Measurements from ENCODE around the gene LUZP1. TPM values are rescaled to one million over a fixed set of nuclear protein-coding genes. Genes with fewer than 3 reads are reported as not detected.

The LUZP1 gene
- total RNA-seq, 1 donor from 2014 or later, result 27.1 TPM

DNA sequence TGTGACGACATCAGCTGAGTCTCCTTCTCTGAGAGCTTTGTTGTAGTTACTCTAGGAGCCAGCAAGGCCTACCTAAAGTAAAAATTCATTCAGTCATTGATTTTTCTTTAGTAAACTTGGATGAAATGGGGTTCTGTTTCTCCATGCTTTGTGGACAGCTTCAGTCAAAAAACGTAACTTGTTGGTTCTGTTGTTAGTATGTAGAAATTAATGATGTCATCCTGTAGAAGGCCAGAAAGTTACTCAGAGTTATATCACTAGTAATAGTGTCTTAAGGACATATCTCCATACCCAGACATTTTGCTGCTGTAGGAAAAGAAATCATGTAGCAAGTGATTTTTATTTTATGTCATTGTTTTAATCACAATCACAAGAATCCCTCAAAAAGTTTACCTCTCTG, 106.4 kb downstream of the LUZP1 start:
- Histone ChIP-seq H3K36me3 (ENCODE audit: control insufficient read depth, insufficient read depth, low read length) (peaks cover 2% of the 10 kb centered on the region), H3K4me3 (ENCODE audit: low read depth, low read length) (no peak overlapping the region), H3K27me3 (ENCODE audit: control insufficient read depth, insufficient read depth, low read length) (no peaks in the 10 kb centered on the region)
- DNase-seq (ENCODE audit: low read depth), result no peak
- TF ChIP-seq, protein P1, sequence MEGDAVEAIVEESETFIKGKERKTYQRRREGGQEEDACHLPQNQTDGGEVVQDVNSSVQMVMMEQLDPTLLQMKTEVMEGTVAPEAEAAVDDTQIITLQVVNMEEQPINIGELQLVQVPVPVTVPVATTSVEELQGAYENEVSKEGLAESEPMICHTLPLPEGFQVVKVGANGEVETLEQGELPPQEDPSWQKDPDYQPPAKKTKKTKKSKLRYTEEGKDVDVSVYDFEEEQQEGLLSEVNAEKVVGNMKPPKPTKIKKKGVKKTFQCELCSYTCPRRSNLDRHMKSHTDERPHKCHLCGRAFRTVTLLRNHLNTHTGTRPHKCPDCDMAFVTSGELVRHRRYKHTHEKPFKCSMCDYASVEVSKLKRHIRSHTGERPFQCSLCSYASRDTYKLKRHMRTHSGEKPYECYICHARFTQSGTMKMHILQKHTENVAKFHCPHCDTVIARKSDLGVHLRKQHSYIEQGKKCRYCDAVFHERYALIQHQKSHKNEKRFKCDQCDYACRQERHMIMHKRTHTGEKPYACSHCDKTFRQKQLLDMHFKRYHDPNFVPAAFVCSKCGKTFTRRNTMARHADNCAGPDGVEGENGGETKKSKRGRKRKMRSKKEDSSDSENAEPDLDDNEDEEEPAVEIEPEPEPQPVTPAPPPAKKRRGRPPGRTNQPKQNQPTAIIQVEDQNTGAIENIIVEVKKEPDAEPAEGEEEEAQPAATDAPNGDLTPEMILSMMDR (IDR thresholded peaks at IDR 0.05; ENCODE audit: insufficient read depth, low read length, poor library complexity, severe bottlenecking), result no peak

DNA sequence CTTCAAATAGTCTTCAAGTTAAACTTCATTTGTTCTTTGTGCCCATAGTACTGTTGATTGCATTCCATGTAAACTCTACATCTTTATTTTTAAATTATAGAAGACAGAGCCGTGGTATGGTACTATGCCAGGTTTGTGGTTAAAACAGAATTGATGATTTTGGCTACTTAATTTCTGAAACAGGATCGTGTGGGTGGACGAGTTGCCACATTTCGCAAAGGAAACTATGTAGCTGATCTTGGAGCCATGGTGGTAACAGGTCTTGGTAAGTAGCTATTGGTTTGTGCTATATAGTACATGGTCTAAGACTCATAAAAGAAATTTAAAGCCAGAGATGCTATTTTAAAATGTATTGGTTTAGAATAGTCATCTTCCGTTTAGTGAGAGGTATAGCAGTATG, 111.4 kb downstream of the LUZP1 start:
- TF ChIP-seq, protein P1 (IDR thresholded peaks at IDR 0.05; ENCODE audit: insufficient read depth, low read length, poor library complexity, severe bottlenecking), result no peak
- no peak for DNase-seq (ENCODE audit: low read depth)
- H3K4me3 ChIP-seq (ENCODE audit: low read depth, low read length), result no peak overlapping the region
- no peaks in the 10 kb centered on the region for H3K27me3 ChIP-seq (ENCODE audit: control insufficient read depth, insufficient read depth, low read length)
- H3K36me3 ChIP-seq (ENCODE audit: control insufficient read depth, insufficient read depth, low read length), result no peaks in the 10 kb centered on the region

DNA sequence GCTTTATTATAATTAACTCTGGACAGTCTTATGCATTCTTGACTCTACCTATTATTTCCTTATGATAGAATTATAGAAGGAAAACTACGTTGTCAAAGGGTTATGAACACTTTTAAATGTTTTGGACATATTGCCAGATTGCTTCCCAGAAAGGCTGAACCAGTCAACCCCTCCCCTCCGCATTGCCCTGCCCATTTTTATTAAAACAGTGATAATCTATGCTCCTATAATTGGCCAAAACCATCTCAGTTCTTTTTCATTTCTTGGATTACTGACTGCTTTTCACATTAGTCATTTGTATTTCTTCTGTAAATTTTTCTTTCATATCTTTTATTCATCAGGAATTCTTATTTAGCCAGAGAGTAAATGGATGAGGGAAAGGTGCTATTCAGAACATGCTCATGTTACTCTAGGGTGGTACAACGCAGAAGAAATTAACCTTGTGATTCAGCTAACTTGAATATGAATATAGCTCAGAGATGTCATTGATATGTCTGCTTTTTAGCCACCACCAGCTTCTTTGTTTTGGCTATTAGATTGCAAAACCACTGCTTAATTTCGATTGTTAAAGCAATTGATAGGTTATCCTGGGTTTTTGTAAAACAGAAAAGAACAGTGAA, 117.3 kb downstream of the LUZP1 start:
- TF ChIP-seq, protein P1 (IDR thresholded peaks at IDR 0.05; ENCODE audit: insufficient read depth, low read length, poor library complexity, severe bottlenecking), result no peak
- no peaks in the 10 kb centered on the region for H3K36me3 ChIP-seq (ENCODE audit: control insufficient read depth, insufficient read depth, low read length)
- H3K4me3 ChIP-seq (ENCODE audit: low read depth, low read length), result no peak overlapping the region
- DNase-seq (ENCODE audit: low read depth), result no peak
- no peaks in the 10 kb centered on the region for H3K27me3 ChIP-seq (ENCODE audit: control insufficient read depth, insufficient read depth, low read length)

DNA sequence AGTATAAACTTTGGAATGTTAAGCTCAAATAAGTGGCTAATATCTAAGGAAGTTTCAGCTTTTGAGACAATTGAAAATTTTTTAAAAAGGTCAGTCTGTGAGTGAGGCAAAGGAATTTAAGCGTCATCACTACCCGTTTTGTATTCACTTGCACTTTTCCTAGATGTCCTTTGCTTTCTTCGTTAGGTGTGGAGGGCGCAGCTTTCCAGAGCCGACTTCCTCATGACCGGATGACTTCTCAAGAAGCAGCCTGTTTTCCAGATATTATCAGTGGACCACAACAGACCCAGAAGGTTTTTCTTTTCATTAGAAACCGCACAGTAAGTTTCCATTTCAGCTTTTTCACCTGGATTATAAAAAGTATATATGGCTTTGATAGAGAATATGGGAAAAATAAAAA, 118.5 kb downstream of the LUZP1 start:
- TF ChIP-seq, protein P1 (IDR thresholded peaks at IDR 0.05; ENCODE audit: insufficient read depth, low read length, poor library complexity, severe bottlenecking), result no peak
- DNase-seq (ENCODE audit: low read depth), result no peak
- H3K36me3 ChIP-seq (ENCODE audit: control insufficient read depth, insufficient read depth, low read length), result no peaks in the 10 kb centered on the region
- H3K4me3 ChIP-seq (ENCODE audit: low read depth, low read length), result no peak overlapping the region
- H3K27me3 ChIP-seq (ENCODE audit: control insufficient read depth, insufficient read depth, low read length), result no peaks in the 10 kb centered on the region

DNA sequence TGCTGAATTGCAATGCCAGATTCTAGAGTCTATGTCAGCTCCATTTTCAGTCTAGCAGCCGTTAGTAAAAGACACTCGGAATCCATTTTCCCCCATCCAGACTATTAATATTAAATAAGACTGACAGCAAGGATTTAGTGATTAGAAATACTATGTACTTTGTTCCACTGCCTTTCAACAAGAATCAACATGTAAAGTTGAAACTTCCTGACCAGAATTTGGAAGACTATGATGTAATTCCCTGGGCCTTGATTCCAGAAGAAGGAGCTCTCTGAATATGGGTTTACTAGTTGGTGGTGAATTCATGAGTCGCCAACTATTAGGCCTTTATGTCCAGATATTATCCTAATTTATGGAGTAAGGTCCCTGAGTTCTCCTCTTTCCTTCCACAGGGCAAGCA, 124.6 kb downstream of the LUZP1 start:
- DNase-seq (ENCODE audit: low read depth), result no peak
- H3K36me3 ChIP-seq (ENCODE audit: control insufficient read depth, insufficient read depth, low read length), result peaks cover 1% of the 10 kb centered on the region
- no peaks in the 10 kb centered on the region for H3K27me3 ChIP-seq (ENCODE audit: control insufficient read depth, insufficient read depth, low read length)
- TF ChIP-seq, protein P1 (IDR thresholded peaks at IDR 0.05; ENCODE audit: insufficient read depth, low read length, poor library complexity, severe bottlenecking), result no peak
- no peak overlapping the region for H3K4me3 ChIP-seq (ENCODE audit: low read depth, low read length)

DNA sequence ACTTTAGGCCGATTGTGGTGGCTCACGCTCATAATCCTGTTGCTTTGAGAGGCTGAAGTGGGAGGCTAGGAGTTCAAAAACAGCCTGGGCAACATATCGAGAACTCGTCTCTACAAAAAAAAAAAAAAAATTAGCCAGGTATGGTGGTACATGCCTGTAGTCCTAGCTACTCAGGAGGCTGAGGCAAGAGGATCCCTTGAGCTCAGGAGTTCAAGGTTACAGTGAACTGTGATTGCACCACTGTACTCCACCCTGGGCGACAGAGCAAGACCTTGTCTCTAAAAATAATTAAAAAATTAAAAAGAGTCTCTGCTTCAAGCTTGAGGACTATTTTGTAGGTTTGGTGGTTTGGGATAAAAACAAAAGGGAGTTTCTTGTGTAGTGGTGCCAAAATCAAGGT, 128.1 kb downstream of the LUZP1 start:
- Histone ChIP-seq H3K4me3 (ENCODE audit: low read depth, low read length) (no peak overlapping the region), H3K36me3 (ENCODE audit: control insufficient read depth, insufficient read depth, low read length) (peaks cover 1% of the 10 kb centered on the region), H3K27me3 (ENCODE audit: control insufficient read depth, insufficient read depth, low read length) (no peaks in the 10 kb centered on the region)
- TF ChIP-seq, protein P1 (IDR thresholded peaks at IDR 0.05; ENCODE audit: insufficient read depth, low read length, poor library complexity, severe bottlenecking), result no peak
- no peak for DNase-seq (ENCODE audit: low read depth)

All from kidney epithelial cell (primary cell).